Caki2 (cell line): ENCODE data around the gene THBS3. TPM values are rescaled to one million over a fixed set of nuclear protein-coding genes. Genes with fewer than 3 reads are reported as not detected.
A peak's percentile ranks its signal among the peaks of the same experiment; 100 is the strongest.

Source experiments
- DNase-seq: peaks from one replicate; pipeline ENCODE4 v3.0.0-alpha.2; 2015; ENCODE audit warnings: low read depth
- in situ Hi-C: cut with HindIII; loops from 2 replicates; pipeline ENCODE4 v1.10.0; 2016; ENCODE audit warnings: low sequenced_read_pairs, low pct_unique_long_range_greater_than_20kb, mixed read lengths
- total RNA-seq: library from RNA; depleted of rRNA; stranded (reverse); fragments of >200 nt; shearing (Covaris generic); gene quantifications from 2 replicates; pipeline ENCODE4 v1.2.3, GENCODE V29; 2014; ENCODE audit warnings: low replicate concordance

Gene THBS3
- total RNA-seq, 1 experiment from 2014 or later = 20.5 TPM

DNA sequence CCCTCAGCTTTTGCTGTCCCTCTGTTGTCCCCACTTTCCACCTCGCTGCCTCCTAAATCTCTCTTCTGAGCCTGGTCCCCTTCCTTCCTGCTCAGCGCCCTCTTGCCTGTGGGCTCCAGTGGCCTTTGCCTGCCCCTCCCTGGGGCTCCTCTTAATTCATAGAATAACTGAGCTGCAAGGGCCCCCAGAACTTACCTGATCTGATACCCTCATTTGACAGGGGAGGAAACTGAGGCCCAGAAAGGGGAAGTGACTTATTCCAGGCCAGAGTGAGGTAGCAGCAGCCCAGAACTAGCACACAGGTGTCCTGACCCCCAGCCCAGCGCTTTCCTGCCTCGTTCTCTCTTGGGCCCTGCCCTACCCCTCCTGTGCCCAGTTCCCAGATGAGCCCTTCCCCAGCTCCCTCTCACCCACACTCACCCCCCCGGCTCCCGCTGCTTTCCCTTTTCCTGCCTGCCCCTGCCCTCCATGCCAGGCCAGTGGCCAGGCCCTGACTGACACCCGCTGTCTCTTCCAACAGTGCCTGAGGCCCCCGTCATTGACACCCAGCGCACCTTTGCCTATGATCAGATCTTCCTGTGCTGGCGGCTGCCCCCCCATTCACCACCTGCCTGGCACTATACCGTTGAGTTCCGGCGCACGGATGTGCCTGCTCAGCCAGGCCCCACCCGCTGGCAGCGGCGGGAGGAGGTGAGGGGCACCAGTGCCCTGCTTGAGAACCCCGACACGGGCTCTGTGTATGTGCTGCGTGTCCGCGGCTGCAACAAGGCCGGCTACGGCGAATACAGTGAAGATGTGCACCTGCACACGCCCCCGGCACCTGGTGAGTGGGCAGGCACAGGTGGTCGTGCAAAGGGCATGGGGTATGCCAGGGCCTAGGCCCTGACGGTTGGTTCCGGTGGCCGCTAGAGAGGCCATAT is 28.3 kb downstream of the THBS3 start:
- in situ Hi-C loops = no loop called here
- no peak for DNase-seq

DNA sequence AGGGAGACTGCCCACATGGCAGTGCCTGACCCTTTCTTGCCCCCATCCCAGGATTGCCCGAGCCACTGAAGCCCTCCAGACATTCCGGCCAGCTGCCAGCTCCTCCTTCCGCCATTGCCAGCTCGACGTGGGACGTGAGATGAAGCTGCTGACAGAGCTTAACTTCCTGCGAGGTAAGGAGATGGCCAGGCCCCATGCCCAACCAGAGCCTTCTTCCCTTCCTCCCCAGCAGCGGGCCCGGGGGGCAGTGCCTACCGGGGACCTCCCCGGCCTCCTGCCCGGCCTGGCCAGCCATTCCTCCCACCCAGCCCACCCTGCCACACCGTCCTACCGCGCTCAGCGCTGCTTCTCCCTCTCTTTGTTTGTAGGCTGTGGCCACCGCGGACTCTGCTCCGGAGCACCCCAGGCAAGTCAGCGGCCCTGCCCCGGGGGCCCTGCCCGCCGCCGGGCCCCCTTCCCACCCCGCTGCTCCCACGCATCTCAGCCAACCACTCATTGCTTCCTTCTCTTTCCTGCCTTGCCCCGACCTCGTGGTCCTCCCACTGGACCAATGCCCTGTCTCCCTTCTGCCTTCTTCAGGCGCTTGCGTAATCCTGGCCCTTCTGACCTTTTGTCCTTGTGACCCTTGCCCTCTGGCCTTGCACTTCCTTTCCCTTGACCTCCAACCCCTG is 29.1 kb downstream of the THBS3 start:
- in situ Hi-C loops = no loop called here
- no peak for DNase-seq

DNA sequence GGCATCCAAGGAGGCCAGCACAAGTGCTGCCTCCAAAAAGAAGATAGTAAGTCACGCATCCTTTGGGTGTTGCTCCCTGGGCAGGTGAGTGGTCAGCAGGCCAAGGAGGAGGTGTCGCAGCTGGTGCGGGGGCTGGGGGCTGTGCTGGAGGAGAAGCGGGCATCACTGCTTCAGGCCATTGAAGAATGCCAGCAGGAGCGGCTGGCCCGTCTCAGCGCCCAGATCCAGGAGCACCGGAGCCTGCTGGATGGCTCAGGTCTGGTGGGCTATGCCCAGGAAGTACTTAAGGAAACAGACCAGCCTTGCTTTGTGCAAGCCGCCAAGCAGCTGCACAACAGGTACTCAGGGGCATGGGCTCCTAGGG is 29.8 kb downstream of the THBS3 start:
- in situ Hi-C loops = no loop called here
- no peak for DNase-seq

DNA sequence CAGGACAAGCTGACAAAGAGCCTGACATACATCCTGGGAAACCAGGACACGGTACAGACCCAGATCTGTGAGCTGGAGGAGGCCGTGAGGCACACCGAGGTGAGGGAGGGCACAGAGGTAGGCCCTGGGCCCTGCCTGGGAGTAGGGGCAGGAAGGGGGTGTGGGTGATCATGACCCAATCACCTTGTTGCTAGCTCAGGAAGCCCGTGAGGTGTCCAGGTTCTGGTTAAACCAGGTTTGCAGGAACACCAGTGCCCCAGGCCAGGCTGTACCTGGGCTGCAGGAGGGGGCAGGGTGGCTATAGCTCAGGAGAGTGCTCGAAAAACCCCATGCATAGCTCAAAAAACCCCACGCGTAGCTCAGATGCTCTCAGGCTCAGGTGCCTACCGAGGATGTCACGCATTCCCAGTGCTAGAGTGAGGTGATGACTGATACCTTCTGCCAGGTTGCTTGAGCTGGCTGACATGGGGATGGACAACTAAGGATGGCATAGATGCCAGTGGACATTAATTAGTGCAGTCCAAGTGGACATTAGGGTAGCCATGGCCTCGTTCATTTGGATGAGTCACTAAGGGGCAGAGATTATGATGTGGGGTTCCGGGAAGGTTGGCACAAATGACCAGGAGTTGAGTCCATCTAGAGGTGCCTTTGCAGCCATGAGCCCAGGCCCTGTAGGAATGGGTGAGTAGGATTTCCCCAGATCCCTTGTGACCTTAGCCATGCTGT is 30.3 kb downstream of the THBS3 start:
- in situ Hi-C loops = no loop called here
- no peak for DNase-seq

DNA sequence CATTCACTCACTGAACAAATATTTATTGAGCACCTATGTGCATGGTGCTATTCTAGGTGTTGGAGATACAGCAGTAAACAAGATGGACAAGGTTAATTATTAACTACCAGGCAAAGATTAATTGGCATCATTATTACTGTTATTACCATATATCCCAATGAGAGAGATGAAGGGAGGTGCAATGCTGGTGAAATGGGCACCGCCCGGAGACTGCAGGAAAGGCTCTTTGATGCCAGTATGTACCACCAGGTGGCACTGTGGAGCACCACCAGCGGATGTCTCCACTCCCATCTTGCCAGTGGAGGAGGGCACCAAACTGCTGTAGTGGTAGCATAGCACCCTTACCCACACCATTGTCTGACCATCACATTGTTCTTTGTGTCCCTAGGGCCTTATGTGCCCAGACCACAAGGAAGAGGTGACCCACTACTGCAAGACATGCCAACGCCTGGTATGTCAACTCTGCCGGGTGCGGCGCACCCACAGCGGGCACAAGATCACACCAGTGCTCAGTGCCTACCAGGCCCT is 31.1 kb downstream of the THBS3 start:
- DNase-seq = peak; percentile 61
- in situ Hi-C loops = no loop called here

DNA sequence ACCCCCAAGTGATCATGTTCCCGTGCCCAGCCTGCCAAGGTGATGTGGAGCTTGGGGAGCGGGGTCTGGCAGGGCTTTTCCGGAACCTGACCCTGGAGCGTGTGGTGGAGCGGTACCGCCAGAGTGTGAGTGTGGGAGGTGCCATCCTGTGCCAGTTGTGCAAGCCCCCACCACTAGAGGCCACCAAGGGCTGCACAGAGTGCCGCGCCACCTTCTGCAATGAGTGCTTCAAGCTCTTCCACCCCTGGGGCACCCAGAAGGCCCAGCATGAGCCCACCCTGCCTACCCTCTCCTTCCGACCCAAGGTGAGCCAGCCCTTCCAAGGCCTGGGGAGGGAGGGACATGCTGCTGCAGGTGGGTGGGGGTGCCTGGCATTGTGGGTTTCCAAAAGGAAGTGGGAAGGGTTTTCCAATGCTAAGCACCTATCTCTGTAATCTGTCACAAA is 31.7 kb downstream of the THBS3 start:
- in situ Hi-C loops = no loop called here
- DNase-seq = no peak

DNA sequence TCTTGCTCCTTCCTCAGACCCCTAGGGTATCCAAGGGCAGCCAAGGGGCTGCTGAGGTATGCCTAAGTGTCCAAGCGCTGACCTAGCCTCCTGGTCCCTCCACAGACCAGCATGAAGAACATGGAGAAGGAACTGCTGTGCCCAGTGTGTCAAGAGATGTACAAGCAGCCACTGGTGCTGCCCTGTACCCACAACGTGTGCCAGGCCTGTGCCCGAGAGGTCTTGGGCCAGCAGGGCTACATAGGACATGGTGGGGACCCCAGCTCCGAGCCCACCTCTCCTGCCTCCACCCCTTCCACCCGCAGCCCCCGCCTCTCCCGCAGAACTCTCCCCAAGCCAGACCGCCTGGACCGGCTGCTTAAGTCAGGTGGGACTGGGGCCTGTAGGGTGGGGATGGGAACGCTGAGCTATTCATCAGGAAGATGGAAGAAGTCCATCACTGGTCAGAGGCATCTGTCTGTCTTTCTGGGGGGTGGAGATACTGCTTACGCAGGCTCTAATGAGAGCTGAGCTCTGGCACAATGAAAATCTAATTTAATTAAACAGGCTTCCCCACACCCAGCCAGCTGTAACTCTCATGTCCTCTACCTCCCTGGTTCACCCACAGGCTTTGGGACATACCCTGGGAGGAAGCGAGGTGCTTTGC is 32.3 kb downstream of the THBS3 start:
- no peak for DNase-seq
- in situ Hi-C loops = no loop called here

DNA sequence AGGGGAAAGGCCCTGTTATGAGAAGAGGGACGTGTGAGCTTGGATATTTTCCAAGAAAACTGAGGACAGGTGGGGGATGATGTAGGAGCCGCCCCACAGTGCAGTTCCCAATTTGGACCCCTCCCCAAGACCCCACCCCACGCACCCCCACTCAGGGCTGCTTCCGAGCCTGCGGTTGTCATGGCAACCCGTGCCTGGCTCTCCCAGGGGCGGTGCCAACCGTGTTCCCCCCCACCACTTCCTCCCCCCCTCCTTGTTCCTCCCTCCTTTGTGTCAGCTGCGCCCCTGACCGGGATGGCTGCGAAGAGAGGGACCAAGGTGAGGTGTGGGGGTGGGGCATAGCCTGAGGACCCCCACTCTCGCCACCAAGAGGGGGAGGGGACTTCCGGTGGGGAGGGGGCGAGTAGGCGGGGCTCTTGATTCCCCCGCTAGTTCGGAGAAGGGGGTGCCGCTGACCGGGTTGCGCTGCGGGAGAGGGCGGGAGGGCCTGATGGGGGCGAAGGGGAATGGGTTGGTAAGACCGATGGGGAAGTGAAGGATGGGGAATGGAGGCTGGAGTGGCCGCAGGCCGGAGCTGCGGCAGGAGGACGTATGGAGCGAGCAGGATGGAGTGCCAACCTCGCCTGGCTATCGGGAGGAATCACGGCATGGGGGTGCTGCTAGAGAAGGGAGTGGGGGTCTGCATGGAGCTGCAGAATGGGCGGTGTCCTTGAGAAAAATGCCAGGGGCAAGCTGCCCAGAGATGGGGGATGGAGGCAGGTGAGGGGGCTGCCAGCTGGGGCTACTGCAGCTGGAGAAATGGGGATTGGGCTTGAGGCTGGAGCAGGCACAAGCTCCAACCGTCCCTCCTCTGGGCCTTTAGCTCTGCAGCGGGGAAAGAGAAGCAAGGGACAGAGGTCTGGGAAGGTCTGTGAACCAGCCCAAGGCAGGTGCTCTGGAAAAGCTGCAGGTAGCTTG is 33.1 kb downstream of the THBS3 start:
- in situ Hi-C loops = no loop called here
- DNase-seq = no peak

DNA sequence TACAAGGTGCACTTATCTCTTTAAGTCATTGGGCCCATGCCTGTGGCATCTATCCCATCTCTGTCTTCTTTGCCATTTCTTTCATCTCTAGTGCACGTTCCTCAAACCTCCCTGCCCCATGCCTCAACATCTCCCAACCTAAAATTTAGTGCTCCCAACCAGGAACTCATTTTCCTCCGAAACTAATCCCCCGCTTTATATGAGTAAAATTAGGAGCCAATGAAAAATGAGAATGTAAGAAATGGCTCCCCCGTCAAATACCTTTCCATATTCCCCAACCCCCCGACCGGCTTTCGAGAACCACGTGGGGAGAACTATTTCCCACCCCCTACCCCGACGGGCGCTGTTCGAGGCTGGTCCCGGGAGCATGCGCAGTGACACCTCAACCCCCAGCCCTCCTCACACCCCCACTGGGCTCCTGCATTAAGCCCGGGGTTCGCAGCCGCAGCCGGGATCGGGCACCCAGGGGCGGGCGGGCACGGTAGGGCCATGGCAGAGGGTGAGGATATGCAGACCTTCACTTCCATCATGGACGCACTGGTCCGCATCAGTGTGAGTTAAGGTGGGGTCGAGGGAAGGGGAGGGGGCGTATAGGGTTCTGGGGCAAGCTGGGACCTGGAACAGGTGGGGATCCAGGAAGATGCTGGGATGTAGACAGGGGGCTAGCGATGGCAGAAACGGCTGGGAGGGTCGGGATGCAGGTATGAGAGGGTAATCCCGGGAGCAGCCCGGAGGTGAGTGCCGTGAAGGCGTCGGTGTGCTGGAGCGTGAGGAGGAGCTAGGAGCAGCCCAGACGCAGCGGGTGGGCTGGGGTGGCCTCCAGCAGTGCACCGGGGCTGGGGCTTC is 34.0 kb downstream of the THBS3 start, which contains the start of gene TRIM46:
Gene TRIM46, plus strand, starts transcription at position 372 of the 846 bp plus-strand sequence. Its CDS starts 118 bp downstream, at position 490.
- DNase-seq = no peak
- in situ Hi-C loops = no loop called here

DNA sequence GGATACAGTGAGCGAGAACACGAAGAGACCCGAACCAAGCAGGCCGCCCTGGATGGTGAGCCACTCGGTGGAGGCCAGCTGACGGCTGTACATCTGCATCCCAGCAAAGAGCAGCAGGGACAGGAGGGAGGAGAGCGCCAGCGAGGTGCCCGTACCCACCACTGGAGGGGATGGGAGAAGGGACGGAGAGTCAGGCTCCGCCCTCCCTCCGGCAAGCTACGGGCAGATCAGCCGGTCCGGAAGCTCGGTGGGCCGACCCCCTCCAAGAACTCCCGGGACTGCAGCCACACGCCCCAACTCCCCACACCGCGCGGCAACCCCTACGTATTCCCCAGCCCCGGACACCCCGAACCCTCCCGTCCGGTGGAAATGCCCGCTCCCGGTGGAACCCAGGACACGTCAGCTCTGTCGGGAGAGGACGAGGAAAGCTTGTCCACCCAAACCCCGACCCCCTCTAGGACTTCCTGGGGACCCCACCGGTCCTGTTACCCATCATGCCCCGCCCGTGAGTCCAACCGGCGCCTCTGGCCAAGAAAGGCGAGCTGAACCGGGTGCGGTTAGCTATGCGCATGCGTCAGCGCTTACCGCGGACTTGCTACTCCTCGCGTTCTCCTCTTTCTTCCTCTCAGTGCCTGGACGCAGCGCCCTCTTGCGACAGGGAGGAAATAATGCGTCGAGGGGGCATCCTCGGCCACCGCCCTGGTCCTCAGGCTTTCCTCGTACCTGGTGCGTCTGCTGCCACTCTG is 34.8 kb downstream of the THBS3 start, which contains the start of gene KRTCAP2:
Gene KRTCAP2, minus strand, starts transcription at position 573 of the 746 bp plus-strand sequence. Its CDS starts 80 bp downstream, at position 493.
- in situ Hi-C loops = no loop called here
- DNase-seq = peak; percentile 89

DNA sequence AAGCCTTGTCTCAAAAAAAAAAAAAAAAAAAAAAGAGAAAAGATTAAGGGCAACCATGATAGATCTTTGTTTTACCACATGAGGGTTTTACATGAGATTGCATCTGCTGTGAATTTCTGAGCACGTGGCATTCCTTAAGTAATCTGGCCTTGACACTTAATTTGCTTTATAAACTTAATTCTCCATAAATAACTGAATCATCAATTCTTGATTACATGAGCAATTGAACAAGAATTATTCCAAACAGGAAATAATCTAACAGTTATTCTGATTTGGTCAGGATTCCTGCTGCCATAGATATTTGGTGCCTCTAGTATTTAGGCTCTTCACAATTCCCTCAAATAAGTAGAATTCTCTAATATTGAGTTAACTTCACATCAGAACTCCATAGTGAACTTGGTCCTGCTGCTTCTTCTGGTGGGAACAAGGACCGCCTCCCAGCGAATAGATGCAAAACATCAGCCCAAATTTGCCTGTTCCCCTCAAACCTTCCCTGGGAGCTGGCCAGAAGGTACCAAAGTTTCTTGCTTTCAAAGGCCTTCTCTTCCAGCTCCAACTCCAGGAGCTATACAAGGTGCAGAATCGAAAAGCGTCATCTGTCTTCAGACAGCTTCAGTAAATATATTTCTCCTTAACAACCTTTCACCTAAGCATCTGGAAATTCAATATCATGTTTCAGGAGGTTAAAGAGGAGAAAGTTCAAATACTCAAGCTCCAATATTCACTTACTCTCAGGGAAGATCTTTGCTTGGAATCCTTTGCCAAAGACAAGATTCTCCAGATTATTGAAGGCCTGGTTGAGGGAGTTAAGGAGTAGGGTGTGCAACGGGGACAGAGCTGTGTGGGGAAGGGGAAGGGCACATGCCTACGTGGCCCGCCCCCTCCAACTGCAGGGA is 35.6 kb downstream of the THBS3 start:
- in situ Hi-C loops = no loop called here
- DNase-seq = no peak

DNA sequence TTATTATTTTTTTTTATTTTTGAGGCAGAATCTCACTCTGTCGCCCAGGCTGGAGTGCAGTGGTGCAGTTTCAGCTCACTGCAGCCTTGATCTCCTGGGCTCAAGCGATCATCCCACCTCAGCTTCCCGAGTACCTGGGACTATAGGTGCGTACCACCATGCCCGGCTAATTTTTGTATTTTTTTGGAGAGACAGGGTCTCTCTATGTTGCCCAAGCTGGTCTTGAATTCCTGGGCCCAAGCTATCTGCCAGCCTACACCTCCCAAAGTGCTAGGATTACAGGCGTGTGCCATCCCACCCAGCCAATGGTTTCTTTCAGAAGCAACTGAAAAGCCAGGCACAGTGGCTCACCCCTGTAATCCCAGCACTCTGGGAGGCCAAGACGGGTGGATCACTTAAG is 36.9 kb downstream of the THBS3 start:
- in situ Hi-C loops = no loop called here
- DNase-seq = no peak

DNA sequence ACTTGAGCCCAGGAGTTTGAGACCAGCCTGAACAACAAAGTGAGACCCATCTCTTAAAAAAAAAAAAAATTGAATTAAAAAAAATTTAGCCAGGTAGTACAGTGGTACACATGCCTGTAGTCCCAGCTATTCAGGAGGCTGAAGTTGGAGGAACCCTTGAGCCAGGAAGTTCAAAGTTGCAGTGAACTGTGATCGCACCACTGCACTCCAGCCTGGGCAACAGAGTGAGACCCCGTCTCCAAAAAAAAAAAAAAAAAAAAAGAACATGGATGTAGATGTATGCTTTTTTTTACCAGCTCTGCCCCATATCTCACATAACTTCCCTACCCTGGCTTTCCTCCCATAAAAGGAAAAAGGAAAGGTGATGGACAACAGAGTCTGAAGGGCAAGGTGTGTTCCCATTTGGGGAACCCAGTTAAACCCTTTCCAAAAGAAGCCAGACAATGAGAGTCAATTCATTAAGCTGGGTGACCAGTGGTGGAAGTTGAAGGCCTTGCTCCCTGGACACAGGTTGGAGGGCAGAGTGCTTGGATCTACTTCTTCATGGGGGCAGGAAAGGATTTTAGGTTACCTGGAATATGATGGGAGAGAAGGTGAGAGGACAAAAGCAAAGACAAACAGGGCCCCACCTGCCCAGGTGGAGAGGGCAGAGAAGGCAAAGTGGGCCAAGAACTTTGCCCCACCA is 37.5 kb downstream of the THBS3 start:
- in situ Hi-C loops = no loop called here
- DNase-seq = no peak

DNA sequence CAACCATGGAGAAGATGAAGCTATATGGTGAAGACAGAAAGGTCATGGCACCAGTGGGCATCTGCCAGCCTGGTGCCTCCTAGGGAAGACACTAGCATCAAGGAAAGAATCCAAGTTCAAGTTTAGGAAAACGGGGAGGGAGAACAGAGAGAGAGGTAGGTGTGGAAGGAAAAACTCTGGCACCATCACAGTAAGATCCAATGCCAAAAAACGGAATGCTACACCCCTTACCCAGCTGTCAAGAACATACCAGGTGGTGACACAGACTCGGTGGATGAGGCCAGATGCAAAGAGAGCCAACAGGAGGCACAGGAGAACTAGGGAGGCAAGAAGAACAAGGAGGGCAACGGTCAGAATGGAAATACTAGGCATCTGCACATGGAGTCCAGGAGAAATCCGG is 38.2 kb downstream of the THBS3 start:
- in situ Hi-C loops = no loop called here
- DNase-seq = no peak
